Kidney epithelial cell (primary cell): ENCODE results near the gene RBFOX2. TPM values are rescaled to one million over a fixed set of nuclear protein-coding genes. Genes with fewer than 3 reads are reported as not detected.

ENCODE experiments used
- DNase-seq: peaks from one replicate; pipeline ENCODE4 v3.0.0-alpha.2; 2010; ENCODE audit warnings: low read depth
- H3K27me3 ChIP-seq: 2 replicates; pipeline ENCODE4 v1.6.0; 2011; ENCODE audit warnings: low read length; ENCODE audit not compliant: control insufficient read depth, insufficient read depth
- H3K36me3 ChIP-seq: 2 replicates; pipeline ENCODE4 v1.5.1; 2011; ENCODE audit warnings: low read length; ENCODE audit not compliant: control insufficient read depth, insufficient read depth
- H3K4me3 ChIP-seq: 2 replicates; pipeline ENCODE4 v1.5.1; 2011; ENCODE audit warnings: low read depth, mild to moderate bottlenecking, control low read depth, low read length
- CTCF ChIP-seq: IDR thresholded peaks from 2 replicates; pipeline ENCODE4 v1.5.1; 2011; ENCODE audit warnings: mild to moderate bottlenecking, moderate library complexity, low read length, control low read depth, inconsistent platforms; ENCODE audit not compliant: insufficient read depth, poor library complexity, severe bottlenecking
- total RNA-seq: library from RNA; depleted of rRNA; stranded (reverse); fragments of >200 nt; gene quantifications from 2 replicates; pipeline ENCODE4 v1.2.3, GENCODE V29; 2015

Gene RBFOX2
- total RNA-seq, 1 donor from 2014 or later: 75.1 TPM

- DNase-seq: peak; percentile 31
- TF ChIP-seq CTCF: no peak
- no peak overlapping the region for H3K4me3 ChIP-seq
- no peaks in the 10 kb centered on the region for H3K27me3 ChIP-seq
- no peaks in the 10 kb centered on the region for H3K36me3 ChIP-seq
Observed at GRCh38 chr22:35728639-35729308, 299.9 kb downstream of the RBFOX2 start.

- TF ChIP-seq CTCF: no peak
- DNase-seq: no peak
- H3K27me3 ChIP-seq: no peaks in the 10 kb centered on the region
- H3K36me3 ChIP-seq: no peaks in the 10 kb centered on the region
- H3K4me3 ChIP-seq: no peak overlapping the region
Observed at GRCh38 chr22:35727436-35727835, 301.2 kb downstream of the RBFOX2 start.

- no peaks in the 10 kb centered on the region for H3K36me3 ChIP-seq
- no peak for DNase-seq
- no peak for TF ChIP-seq CTCF
- H3K4me3 ChIP-seq: no peak overlapping the region
- H3K27me3 ChIP-seq: no peaks in the 10 kb centered on the region
Observed at GRCh38 chr22:35726933-35727332, 301.7 kb downstream of the RBFOX2 start.

- no peak for DNase-seq
- no peak for TF ChIP-seq CTCF
- Histone ChIP-seq H3K27me3 (no peaks in the 10 kb centered on the region), H3K36me3 (no peaks in the 10 kb centered on the region), H3K4me3 (no peak overlapping the region)
Observed at GRCh38 chr22:35726398-35726797, 302.2 kb downstream of the RBFOX2 start.

- Histone ChIP-seq H3K27me3 (no peaks in the 10 kb centered on the region), H3K4me3 (no peak overlapping the region), H3K36me3 (no peaks in the 10 kb centered on the region)
- DNase-seq: no peak
- no peak for TF ChIP-seq CTCF
Observed at GRCh38 chr22:35725521-35725920, 303.1 kb downstream of the RBFOX2 start.

- H3K36me3 ChIP-seq: no peaks in the 10 kb centered on the region
- no peak overlapping the region for H3K4me3 ChIP-seq
- no peak for TF ChIP-seq CTCF
- no peaks in the 10 kb centered on the region for H3K27me3 ChIP-seq
- no peak for DNase-seq
Observed at GRCh38 chr22:35721960-35722359, 306.7 kb downstream of the RBFOX2 start.
